ENCODE data around the gene ABCA4.

Gene ABCA4

GRCh38 chr1:94050675-94051074 lies 70.3 kb downstream of the ABCA4 start:
- no peak for DNase-seq (ENCODE audit: low read depth in 3 of 3)

GRCh38 chr1:94050254-94050653 lies 70.7 kb downstream of the ABCA4 start:
- DNase-seq (ENCODE audit: low read depth in 3 of 3) = no peak

- no peak for DNase-seq (ENCODE audit: low read depth in 3 of 3)
These were observed 71.2 kb downstream of the ABCA4 start for GRCh38 chr1:94049791-94050190.

- no peak for DNase-seq (ENCODE audit: low read depth in 3 of 3)
These were observed 72.4 kb downstream of the ABCA4 start for GRCh38 chr1:94048413-94049164.

GRCh38 chr1:94047949-94048348 lies 73.0 kb downstream of the ABCA4 start:
- no peak for DNase-seq (ENCODE audit: low read depth in 3 of 3)

GRCh38 chr1:94045465-94046056 lies 75.4 kb downstream of the ABCA4 start:
- no peak for DNase-seq (ENCODE audit: low read depth in 3 of 3)

GRCh38 chr1:94044891-94045290 lies 76.1 kb downstream of the ABCA4 start:
- no peak for DNase-seq (ENCODE audit: low read depth in 3 of 3)

- no peak for DNase-seq (ENCODE audit: low read depth in 3 of 3)
These were observed 76.6 kb downstream of the ABCA4 start for GRCh38 chr1:94044290-94044790.

GRCh38 chr1:94043738-94044289 lies 77.1 kb downstream of the ABCA4 start:
- no peak for DNase-seq (ENCODE audit: low read depth in 3 of 3)

- no peak for DNase-seq (ENCODE audit: low read depth in 3 of 3)
These were observed 78.6 kb downstream of the ABCA4 start for GRCh38 chr1:94042388-94042787.

GRCh38 chr1:94039871-94040569 lies 80.9 kb downstream of the ABCA4 start:
- DNase-seq (ENCODE audit: low read depth in 3 of 3) = no peak

GRCh38 chr1:94039514-94039870 lies 81.5 kb downstream of the ABCA4 start:
- peak in 2 of 3 experiments; percentile 13 to 18 for DNase-seq (ENCODE audit: low read depth in 3 of 3)

GRCh38 chr1:94038511-94038910 lies 82.4 kb downstream of the ABCA4 start:
- no peak for DNase-seq (ENCODE audit: low read depth in 3 of 3)

GRCh38 chr1:94037392-94038229 lies 83.3 kb downstream of the ABCA4 start:
- DNase-seq (ENCODE audit: low read depth in 3 of 3) = no peak

GRCh38 chr1:94036730-94037129 lies 84.2 kb downstream of the ABCA4 start:
- no peak for DNase-seq (ENCODE audit: low read depth in 3 of 3)

- DNase-seq (ENCODE audit: low read depth in 3 of 3) = no peak
These were observed 87.1 kb downstream of the ABCA4 start for GRCh38 chr1:94033849-94034248.

GRCh38 chr1:94032637-94033036 lies 88.3 kb downstream of the ABCA4 start:
- DNase-seq (ENCODE audit: low read depth in 3 of 3) = no peak

- DNase-seq (ENCODE audit: low read depth in 3 of 3) = no peak
These were observed 89.4 kb downstream of the ABCA4 start for GRCh38 chr1:94031591-94031990.

- DNase-seq (ENCODE audit: low read depth in 3 of 3) = no peak
These were observed 89.8 kb downstream of the ABCA4 start for GRCh38 chr1:94031154-94031553.

GRCh38 chr1:94029130-94029993 lies 91.6 kb downstream of the ABCA4 start:
- no peak for DNase-seq (ENCODE audit: low read depth in 3 of 3)

Data from stimulated activated CD4-positive, alpha-beta T cell treated with anti-CD3 and anti-CD28 coated beads, TNF-alpha, amount 100 ng/mL, for 4 hours (primary cell).